IMR-90 (cell line): ENCODE measurements around the gene GSK3B.

ENCODE experiments used
- CTCF ChIP-seq: conservative IDR thresholded peaks from 2 replicates; pipeline ENCODE4 v1.5.1; 2012; ENCODE audit warnings: mild to moderate bottlenecking, low read depth, low read length, improper control_type of control experiment
- RFX5 ChIP-seq: IDR thresholded peaks from 2 replicates; pipeline ENCODE4 v1.8.0; 2012; ENCODE audit warnings: low read depth, mild to moderate bottlenecking, low read length, moderate library complexity

- TF ChIP-seq CTCF = no peak
- no peak for TF ChIP-seq RFX5
These were observed 44.9 kb upstream of the GSK3B start for GRCh38 chr3:120139140-120139539.
